Right lobe of liver (tissue), 6 donors: ENCODE results near the gene C1GALT1. TPM values are rescaled to one million over a fixed set of nuclear protein-coding genes. Genes with fewer than 3 reads are reported as not detected.

Source experiments
- ATAC-seq, 4 donors: fragments of 200-7000 bp; cut with Tn5 transposase; one replicate each; pipeline ENCODE4 v1.9.1; 2020; ENCODE audit warnings: mild to moderate bottlenecking in 4 of 4, moderate library complexity in 4 of 4
- DNase-seq, 3 donors: peaks; one replicate each; pipeline ENCODE4 v3.0.0-alpha.2; 2020
- H3K27ac ChIP-seq, 3 donors: fragments of 200-600 bp; one replicate each; pipeline ENCODE4 v1.8.0; 2022
- H3K27me3 ChIP-seq, 2 donors: fragments of 200-600 bp; one replicate each; pipeline ENCODE4 v1.8.0; 2022
- H3K36me3 ChIP-seq, 4 donors: fragments of 200-600 bp; sonication (generic) in 1 of 4; one replicate each; pipeline versions ENCODE4 v1.5.1 to v1.8.0; 2017 to 2022; ENCODE audit warnings: control low read depth in 1 of 4
- H3K4me1 ChIP-seq, 4 donors: fragments of 200-600 bp; sonication (generic) in 1 of 4; one replicate each; pipeline versions ENCODE4 v1.5.1 to v1.8.0; 2017 to 2022; ENCODE audit warnings: control low read depth in 1 of 4
- H3K4me3 ChIP-seq, 3 donors: fragments of 200-600 bp; one replicate each; pipeline ENCODE4 v1.8.0; 2022
- H3K9me3 ChIP-seq, 4 donors: fragments of 200-600 bp; sonication (generic) in 1 of 4; one replicate each; pipeline versions ENCODE4 v1.5.1 to v1.8.0; 2017 to 2022; ENCODE audit warnings: control low read depth in 1 of 4
- POLR2A ChIP-seq: fragments of 450-650 bp; IDR thresholded peaks from one replicate; pipeline ENCODE4 v1.6.1; 2017; ENCODE audit warnings: antibody characterized with exemption, mild to moderate bottlenecking
- WGBS: methylation state at CpG from one replicate; pipeline ENCODE4 v1.1.6; 2018; ENCODE audit warnings: low coverage, low lambda C conversion rate; ENCODE audit not compliant: insufficient coverage; ENCODE audit errors: missing lambda C conversion rate; 5-methylcytosine and 5-hydroxymethylcytosine counted together
- intact Hi-C, 2 donors: fragments of 100-400 bp; cut with DNase I; formaldehyde crosslinking; loops; one replicate each; pipeline versions ENCODE4 v1.11.2 to v1.14.1; 2022
- total RNA-seq, 6 experiments: library from RNA; depleted of rRNA in 2 of 6; stranded (reverse); fragments of >200 nt in 2 of 6; fragmentation: NEBNext Ultra II Directional in 3 of 6; extraction: Animal tissue kit (Norgen Biotek cat#: 25700) in 3 of 6; gene quantifications; one replicate each; pipeline versions ENCODE4 v1.1.0 to v1.2.4, GENCODE V29; 2016 to 2023
- TF ChIP-seq, protein P1 (sequence below), 4 donors: fragments of 200-600 bp in 3 of 4; fragments of 450-650 bp in 1 of 4; IDR thresholded peaks; one replicate each; pipeline versions ENCODE4 v1.5.1 to v1.8.0; 2016 to 2022; ENCODE audit warnings: antibody characterized with exemption in 4 of 4, mild to moderate bottlenecking in 2 of 4
- donor health status: DM: no; HTN: yes; CAD: no.
- donor health status: DM: no; HTN: no; CAD: no.
- donor health status: DM: no; HTN: no; CAD: no.
- donor health status: DM: no; HTN: yes; CAD: no.
- donor health status: DM: no; HTN: yes; CAD: no.

The C1GALT1 gene
- total RNA-seq, 6 experiments from 2014 or later, result 10.1 to 16.6 (median 13.1) TPM

DNA sequence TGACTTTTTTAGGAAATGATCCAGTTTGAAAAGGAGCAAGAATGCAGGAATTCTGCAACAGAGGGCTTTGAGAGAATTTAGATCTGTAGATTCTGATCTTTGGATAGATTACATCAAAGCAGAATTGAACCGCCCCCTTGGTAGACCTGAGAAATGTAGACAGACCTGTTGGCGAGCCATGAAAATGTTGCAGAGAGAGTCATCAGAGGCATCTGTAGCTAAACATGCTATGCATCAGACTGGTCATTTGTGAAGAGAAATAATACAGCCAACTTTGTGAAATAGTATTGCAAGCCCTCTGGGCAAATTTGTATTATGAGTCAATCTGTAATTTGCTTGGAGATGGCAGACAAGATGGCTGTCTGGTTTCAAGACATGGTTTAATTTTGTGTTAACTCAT is 4.3 kb upstream of the C1GALT1 start:
- intact Hi-C loops, result no loop called here
- TF ChIP-seq POLR2A, result no peak
- TF ChIP-seq, protein P1, sequence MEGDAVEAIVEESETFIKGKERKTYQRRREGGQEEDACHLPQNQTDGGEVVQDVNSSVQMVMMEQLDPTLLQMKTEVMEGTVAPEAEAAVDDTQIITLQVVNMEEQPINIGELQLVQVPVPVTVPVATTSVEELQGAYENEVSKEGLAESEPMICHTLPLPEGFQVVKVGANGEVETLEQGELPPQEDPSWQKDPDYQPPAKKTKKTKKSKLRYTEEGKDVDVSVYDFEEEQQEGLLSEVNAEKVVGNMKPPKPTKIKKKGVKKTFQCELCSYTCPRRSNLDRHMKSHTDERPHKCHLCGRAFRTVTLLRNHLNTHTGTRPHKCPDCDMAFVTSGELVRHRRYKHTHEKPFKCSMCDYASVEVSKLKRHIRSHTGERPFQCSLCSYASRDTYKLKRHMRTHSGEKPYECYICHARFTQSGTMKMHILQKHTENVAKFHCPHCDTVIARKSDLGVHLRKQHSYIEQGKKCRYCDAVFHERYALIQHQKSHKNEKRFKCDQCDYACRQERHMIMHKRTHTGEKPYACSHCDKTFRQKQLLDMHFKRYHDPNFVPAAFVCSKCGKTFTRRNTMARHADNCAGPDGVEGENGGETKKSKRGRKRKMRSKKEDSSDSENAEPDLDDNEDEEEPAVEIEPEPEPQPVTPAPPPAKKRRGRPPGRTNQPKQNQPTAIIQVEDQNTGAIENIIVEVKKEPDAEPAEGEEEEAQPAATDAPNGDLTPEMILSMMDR (IDR thresholded peaks at IDR 0.05), result no peak
- 100% methylated on average over 2 of the region's 2 CpGs for WGBS
- H3K9me3 ChIP-seq, result no peaks in the 10 kb centered on the region
- DNase-seq, result no peak
- H3K27ac ChIP-seq, result no peak overlapping the region
- H3K4me1 ChIP-seq, result no peaks in the 10 kb centered on the region
- no peaks in the 10 kb centered on the region for H3K36me3 ChIP-seq
- ATAC-seq, result no peak
- H3K4me3 ChIP-seq, result no peak overlapping the region
- H3K27me3 ChIP-seq, result no peaks in the 10 kb centered on the region

DNA sequence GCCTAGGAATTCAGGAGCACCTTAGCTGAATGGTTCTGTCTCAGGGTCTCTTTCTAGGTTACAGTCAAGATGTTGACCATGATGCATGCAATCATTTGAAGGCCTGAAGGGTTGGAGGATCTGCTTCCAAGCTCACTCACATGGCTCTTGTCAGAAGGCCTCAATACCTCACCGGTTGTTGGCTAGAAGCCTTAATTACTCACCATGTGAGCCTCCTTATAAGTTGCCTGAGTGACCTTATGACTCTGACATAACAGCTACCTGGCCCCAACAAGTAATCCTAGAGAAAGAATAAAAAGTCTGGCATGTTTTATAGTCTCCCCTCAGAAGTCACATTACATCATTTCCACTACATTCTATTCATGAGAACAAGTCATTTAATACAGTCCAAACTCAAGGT is 3.4 kb upstream of the C1GALT1 start:
- peaks cover 0 to 5% (median 1%) of the 10 kb centered on the region in 4 donors for H3K4me1 ChIP-seq
- no peak overlapping the region for H3K27ac ChIP-seq
- no CpG with 5 or more reads among the region's 1 CpG for WGBS
- no peak for DNase-seq
- intact Hi-C loops, result no loop called here
- no peak for ATAC-seq
- H3K36me3 ChIP-seq, result no peaks in the 10 kb centered on the region
- H3K4me3 ChIP-seq, result no peak overlapping the region
- no peaks in the 10 kb centered on the region for H3K9me3 ChIP-seq
- no peak for TF ChIP-seq POLR2A
- TF ChIP-seq, protein P1 (IDR thresholded peaks at IDR 0.05), result no peak
- H3K27me3 ChIP-seq, result no peaks in the 10 kb centered on the region

DNA sequence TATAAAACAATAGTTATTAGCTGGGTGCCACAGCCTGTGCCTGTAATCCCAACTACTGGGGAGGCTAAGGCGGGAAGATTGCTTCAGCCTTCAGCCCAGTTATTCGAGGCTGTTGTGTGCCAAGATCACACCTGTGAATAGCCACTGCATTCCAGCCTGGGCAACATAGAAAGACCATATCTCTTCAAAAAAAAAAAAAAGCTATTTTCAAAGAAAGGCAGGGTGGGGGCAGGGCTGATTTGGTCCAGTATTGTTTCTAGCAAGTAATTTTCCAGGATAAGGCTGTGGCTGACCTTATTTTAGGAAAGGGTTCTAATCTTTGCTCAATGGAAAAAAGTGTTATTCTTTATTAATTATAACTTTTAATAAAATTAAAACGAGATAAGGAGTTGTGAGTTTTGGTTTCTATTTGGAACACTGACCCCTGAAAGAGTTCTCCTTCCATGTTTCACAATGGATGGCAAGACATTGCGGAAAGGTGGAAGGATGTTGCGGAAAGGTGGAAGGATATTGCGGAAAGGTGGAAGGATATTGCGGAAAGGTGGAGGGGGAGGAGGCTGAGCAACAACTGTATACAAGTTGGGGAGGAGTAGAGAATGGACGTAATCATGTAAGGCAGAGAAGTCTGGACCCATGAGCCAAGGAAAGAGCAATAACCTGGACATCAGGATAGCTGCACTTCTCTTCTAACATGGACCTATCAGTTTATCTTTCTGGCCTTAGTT is 1.5 kb upstream of the C1GALT1 start:
- H3K9me3 ChIP-seq, result no peaks in the 10 kb centered on the region
- ATAC-seq, result no peak
- intact Hi-C loops, result no loop called here
- peak overlapping the region; percentile 96 for H3K27ac ChIP-seq
- TF ChIP-seq, protein P1 (IDR thresholded peaks at IDR 0.05), result no peak
- no peak for TF ChIP-seq POLR2A
- H3K4me1 ChIP-seq, result peaks cover 0 to 20% (median 10%) of the 10 kb centered on the region in 4 donors
- H3K36me3 ChIP-seq, result no peaks in the 10 kb centered on the region
- 59% methylated on average over 8 of the region's 8 CpGs for WGBS
- no peak for DNase-seq
- no peaks in the 10 kb centered on the region for H3K27me3 ChIP-seq
- no peak overlapping the region for H3K4me3 ChIP-seq

DNA sequence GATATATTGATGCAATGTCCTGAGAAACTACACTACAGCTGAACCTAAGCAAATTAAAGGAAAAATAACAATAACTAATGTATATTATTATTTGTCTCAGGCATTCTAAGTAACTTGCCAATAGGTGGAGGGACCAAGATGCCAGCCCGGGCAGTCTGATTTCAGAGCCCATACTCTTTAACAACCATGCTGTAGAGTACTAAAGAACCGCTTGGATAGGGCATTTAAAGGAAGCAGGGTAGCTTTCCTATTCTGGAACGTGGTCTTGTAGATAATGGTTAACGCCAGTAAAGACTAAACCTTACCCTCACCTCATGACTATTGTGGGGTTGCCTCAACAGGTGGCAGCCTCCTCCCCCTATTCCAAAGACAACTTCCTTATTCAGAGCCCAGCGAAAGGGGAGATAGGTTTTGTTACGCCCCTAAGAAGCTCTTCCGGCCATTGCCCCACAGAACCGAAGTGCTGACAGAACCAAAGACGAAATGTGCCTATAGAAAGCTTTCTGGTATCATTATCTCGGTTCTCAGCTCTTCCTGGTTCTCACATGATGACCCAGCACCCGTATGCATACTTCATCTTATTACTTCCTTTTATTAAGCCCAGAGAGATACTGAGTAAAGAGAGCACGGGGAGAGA is 707 bp upstream of the C1GALT1 start:
- Histone ChIP-seq H3K4me1 (peaks cover 0 to 20% (median 10%) of the 10 kb centered on the region in 4 donors), H3K4me3 (peak overlapping the region; percentile 56 to 89 (median 84)), H3K9me3 (no peaks in the 10 kb centered on the region), H3K27ac (peak overlapping the region; percentile 96), H3K36me3 (no peaks in the 10 kb centered on the region), H3K27me3 (no peaks in the 10 kb centered on the region)
- TF ChIP-seq, protein P1 (IDR thresholded peaks at IDR 0.05), result no peak
- TF ChIP-seq POLR2A, result no peak
- intact Hi-C loops, result no loop called here
- 0% methylated on average over 12 of the region's 12 CpGs for WGBS
- DNase-seq, result peak; percentile 36 to 51 (median 48)
- ATAC-seq, result peak; percentile 9 to 48 (median 28)
